ENCODE data around the gene NELFCD.
"Not testable (repeated sequence)": the region's sequence is repeated elsewhere in the genome, so short reads cannot be mapped to it uniquely, and the experiment has no call there.

NELFCD gene, protein sequence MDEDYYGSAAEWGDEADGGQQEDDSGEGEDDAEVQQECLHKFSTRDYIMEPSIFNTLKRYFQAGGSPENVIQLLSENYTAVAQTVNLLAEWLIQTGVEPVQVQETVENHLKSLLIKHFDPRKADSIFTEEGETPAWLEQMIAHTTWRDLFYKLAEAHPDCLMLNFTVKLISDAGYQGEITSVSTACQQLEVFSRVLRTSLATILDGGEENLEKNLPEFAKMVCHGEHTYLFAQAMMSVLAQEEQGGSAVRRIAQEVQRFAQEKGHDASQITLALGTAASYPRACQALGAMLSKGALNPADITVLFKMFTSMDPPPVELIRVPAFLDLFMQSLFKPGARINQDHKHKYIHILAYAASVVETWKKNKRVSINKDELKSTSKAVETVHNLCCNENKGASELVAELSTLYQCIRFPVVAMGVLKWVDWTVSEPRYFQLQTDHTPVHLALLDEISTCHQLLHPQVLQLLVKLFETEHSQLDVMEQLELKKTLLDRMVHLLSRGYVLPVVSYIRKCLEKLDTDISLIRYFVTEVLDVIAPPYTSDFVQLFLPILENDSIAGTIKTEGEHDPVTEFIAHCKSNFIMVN

DNA sequence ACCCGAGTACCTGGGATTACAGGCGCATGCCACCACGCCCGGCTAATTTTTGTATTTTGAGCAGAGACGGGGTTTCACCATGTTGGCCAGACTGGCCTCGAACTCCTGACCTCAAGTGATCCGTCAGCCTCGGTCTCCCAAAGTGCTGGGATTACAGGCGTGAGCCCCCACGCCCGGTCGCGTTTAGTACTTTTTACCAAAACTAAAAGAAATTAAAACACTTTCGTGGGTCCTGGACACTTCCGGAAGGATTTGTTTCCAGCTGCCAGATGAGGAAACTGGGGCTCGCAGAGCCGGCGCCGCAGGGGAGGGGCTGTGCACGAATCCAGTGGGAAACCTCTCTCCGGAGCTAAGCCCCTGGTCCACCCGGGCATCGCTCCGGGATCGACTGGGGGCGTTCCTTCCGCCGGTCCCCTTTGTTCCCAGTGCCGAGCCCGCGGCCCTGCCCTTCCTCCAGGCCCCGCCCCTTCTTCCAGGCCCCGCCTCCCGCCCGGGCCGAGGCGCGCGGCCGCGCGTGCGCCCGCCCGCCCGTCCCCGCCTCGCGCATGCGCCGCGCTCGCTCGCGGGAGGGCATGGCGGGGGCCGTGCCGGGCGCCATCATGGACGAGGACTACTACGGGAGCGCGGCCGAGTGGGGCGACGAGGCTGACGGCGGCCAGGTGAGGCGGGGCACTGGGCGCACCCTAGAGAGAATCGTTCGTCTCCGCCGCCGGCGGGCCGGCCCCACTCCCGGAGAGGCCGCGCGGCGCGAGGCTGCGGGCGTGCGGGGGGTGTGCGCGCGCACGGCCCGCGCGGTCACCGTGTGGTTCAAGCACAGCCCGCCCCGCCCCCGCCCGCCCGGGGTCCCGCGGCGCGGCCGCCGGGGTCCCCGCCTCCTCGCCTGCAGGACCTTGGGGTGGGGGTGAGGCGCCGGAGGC, at the start of gene NELFCD:
TSS of gene NELFCD (plus strand) at position 546 of the 917 bp plus-strand sequence. CDS start at position 600, 54 bp downstream.
- DNase-seq = peak; percentile 89 to 90

DNA sequence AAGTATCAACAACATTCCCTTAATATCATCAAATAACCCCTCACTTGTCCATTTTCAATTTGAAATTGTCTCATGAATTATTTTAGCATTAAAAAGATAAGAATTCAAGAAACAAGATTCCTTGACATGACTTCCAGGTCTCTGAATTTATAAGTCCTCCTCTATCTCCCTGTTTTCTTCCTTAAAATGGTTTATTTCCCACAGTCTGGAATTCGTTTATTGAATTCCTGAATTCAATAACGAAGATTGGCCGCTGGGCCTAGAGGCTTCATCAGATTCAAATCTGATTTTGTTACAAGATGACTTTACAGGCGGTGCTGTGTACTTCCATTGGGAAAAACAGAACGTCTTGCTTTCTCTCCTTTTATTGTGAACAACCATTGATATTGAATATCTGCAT, 48.9 kb upstream of the NELFCD start:
- no peak for DNase-seq

GRCh38 chr20:58938078-58938477, 43.0 kb upstream of the NELFCD start:
- no peak for DNase-seq

- no peak for DNase-seq
These were observed 42.5 kb upstream of the NELFCD start for GRCh38 chr20:58938541-58938940.

GRCh38 chr20:58941471-58941870, 39.6 kb upstream of the NELFCD start:
- no peak for DNase-seq

DNA sequence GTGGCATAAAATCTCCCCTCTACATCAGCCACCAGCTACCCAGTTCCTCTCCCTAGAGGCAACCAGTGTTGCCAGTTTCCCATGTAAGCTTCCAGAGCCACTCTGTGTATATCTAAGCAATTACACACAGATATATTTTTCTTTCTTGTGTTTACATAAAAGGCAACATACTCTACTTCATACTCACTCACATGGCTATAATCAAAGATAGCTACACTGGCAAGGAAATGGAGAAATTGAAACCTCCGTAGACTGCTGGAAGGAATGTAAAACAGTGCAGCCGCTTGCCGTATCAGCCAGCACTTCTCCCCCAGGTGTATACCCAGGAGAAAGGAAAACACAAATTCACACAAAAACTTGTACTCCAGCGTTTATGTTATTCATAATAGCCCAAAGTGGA, 38.5 kb upstream of the NELFCD start:
- DNase-seq = no peak

DNA sequence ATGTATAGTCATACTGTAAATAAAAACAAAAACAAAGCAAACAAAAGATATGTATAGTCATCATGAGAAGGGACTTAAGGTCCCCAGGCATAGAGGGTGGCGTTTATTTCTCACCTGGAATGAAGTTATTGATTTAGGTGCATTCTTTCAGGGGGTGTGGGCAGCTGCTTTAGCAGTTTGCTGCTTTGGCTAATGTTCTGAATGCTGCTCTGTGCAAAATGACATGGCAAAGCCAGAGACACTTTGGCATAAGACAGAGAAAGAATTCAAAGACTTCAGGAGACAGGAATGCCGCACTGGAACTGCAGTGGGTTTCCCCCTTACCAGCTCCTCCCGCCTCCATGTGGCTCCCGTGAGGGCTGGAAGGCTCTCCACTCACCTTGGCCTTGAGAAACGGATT, 36.4 kb upstream of the NELFCD start:
- DNase-seq = no peak

GRCh38 chr20:58945965-58946631, 35.0 kb upstream of the NELFCD start:
- no peak for DNase-seq

DNA sequence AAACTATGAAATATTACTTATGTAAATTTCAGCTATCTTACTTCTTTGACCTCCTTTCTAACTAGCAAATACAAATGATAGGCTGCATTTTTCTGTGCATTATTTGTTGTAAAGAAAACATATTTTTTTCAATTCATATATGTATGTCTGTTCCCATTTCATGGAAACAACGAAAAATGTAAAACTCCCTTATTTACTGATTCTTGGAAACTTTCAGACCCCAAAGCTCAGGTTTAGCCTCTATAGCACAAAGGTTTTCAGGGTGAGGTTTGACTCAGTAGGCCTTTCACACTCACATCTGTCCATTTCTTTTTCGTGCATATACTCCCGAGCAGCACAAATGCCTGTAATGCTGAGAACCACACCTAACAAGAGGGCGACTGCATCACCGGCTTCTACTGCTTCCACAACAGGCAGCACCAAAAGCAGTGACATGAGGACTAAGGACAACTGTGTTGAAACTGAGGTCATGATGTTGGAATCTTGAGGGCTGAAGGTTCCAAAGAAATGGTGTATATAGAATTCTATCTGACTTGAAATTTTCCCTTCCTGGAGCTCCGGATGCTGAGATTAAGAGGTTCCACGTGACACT, 33.2 kb upstream of the NELFCD start:
- DNase-seq = not testable (repeated sequence)

DNA sequence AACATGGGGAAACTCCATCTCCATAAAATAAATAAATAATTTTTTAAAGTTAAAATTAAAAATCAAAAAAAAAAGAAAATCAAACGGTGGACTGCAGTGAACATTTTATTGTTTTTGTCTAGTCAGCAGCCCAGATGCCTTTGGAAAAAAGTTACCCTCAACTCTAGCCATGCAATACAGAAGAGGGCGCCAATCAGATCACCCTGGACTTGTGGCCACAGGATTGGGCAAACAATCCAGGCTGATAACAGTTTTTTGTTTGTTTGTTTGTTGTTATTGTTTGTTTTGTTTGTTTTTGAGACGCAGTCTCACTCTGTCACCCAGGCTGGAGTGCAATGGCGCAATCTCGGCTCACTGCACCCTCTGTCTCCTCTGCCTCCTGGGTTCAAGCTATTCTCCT, 30.5 kb upstream of the NELFCD start:
- no peak for DNase-seq

GRCh38 chr20:58953050-58953449, 28.0 kb upstream of the NELFCD start:
- no peak for DNase-seq

DNA sequence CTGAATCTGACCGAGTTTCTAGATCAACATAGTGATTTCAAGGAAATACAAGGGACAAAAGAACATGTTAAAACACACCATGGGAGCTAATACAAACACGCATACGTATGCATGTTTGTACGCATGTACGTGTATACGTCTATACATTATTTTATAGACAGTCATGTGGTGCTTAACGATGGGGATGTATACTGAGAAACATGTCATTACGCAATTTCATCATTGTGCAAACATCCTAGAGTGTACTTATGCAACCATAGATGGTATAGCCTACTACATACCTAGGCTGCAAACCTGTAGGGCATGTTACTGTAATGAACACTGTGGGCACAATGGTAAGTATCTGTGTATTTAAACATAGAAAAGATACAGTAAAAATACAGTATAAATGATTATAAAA, 25.0 kb upstream of the NELFCD start:
- DNase-seq = no peak

- no peak for DNase-seq
These were observed 21.4 kb upstream of the NELFCD start for GRCh38 chr20:58959652-58960051.

- no peak for DNase-seq
These were observed 17.9 kb upstream of the NELFCD start for GRCh38 chr20:58963060-58963584.

DNA sequence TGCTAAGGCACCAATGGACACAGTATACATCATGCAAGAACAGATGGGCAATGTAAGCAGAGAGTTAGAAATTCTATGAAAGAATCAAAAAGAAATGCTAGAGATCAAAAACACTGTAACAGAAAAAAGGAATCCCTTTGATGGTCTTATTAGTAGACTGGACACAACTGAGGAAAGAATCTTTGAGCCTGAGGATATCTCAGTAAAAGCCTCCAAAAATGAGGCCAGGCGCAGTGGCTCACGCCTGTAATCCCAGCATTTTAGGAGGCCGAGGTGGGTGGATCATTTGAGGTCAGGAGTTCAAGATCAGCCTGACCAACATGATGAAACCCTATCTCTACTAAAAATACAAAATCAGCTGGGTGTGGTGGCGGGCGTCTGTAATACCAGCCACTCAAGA, 17.1 kb upstream of the NELFCD start:
- DNase-seq = not testable (repeated sequence)

- DNase-seq = no peak
These were observed 15.6 kb upstream of the NELFCD start for GRCh38 chr20:58965270-58966064.

GRCh38 chr20:58967652-58968429, 13.2 kb upstream of the NELFCD start:
- no peak for DNase-seq

DNA sequence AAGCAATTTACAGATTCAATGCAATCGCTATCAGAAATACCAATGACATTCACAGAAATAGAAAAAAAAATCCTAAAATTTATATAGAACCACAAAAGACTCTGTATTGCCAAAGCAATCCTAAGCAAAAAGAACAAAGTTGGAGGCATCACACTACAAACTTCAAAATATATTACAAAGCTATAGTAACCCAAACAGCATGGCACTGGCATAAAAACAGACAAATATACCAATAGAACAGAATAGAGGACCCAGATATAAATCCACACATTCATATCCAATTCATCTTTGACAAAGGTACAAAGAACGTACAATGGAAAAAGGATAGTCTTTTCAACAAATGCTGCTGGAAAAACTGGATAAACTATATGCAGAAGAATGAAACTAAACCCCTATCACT, 11.6 kb upstream of the NELFCD start:
- no peak for DNase-seq

GRCh38 chr20:58970146-58970545, 10.9 kb upstream of the NELFCD start:
- no peak for DNase-seq

- no peak for DNase-seq
These were observed 9.6 kb upstream of the NELFCD start for GRCh38 chr20:58971429-58971828.

GRCh38 chr20:58973179-58973578, 7.9 kb upstream of the NELFCD start:
- DNase-seq = no peak
